Colonic mucosa (tissue), 4 donors: ENCODE results near the gene TMEM238L. TPM values are rescaled to one million over a fixed set of nuclear protein-coding genes. Genes with fewer than 3 reads are reported as not detected.
A peak's percentile ranks its signal among the peaks of the same experiment; 100 is the strongest.

Source experiments
- DNase-seq: peaks from one replicate; pipeline ENCODE4 v3.0.0-alpha.2; 2020
- H3K27ac ChIP-seq: fragments of 200-600 bp; one replicate; pipeline ENCODE4 v1.8.0; 2021
- H3K27me3 ChIP-seq: fragments of 200-600 bp; one replicate; pipeline ENCODE4 v1.8.0; 2021
- H3K36me3 ChIP-seq: fragments of 200-600 bp; one replicate; pipeline ENCODE4 v1.8.0; 2021
- H3K4me1 ChIP-seq: fragments of 200-600 bp; one replicate; pipeline ENCODE4 v1.8.0; 2021; ENCODE audit warnings: mild to moderate bottlenecking
- H3K4me3 ChIP-seq: fragments of 200-600 bp; one replicate; pipeline ENCODE4 v1.8.0; 2021
- H3K9ac ChIP-seq, 2 donors: one replicate each; pipeline ENCODE4 v1.7.0; 2013; ENCODE audit warnings: control low read depth in 2 of 2, low read depth in 2 of 2, low read length in 2 of 2
- H3K9me3 ChIP-seq: fragments of 200-600 bp; one replicate; pipeline ENCODE4 v1.8.0; 2021
- intact Hi-C: fragments of 100-400 bp; cut with DNase I; formaldehyde crosslinking; loops from one replicate; pipeline ENCODE4 v1.14.1; 2022
- total RNA-seq, 2 donors: library from RNA; stranded (reverse); fragmentation: NEBNext Ultra II Directional in 1 of 2; extraction: Animal tissue kit (Norgen Biotek cat#: 25700) in 1 of 2; gene quantifications; one replicate each; pipeline ENCODE4 v1.2.1, GENCODE V29; 2021
- TF ChIP-seq, protein P1 (sequence below): fragments of 200-600 bp; IDR thresholded peaks from one replicate; pipeline ENCODE4 v1.8.0; 2022; ENCODE audit warnings: antibody characterized with exemption, mild to moderate bottlenecking
- donor health status: healthy.
- donor health status: DM: no; HTN: no; CAD: no.
- donor health status: DM: no; HTN: no; CAD: no.

TMEM238L gene
- total RNA-seq, 2 donors from 2014 or later, result 63.1 to 68.8 TPM

GRCh38 chr17:10842658-10843057, 38.8 kb upstream of the TMEM238L start:
- Histone ChIP-seq H3K27ac (no peak overlapping the region), H3K9ac (no peak overlapping the region), H3K27me3 (no peaks in the 10 kb centered on the region), H3K9me3 (no peaks in the 10 kb centered on the region), H3K36me3 (no peaks in the 10 kb centered on the region), H3K4me3 (no peak overlapping the region), H3K4me1 (no peaks in the 10 kb centered on the region)
- intact Hi-C loops, result no loop called here
- DNase-seq, result no peak
- TF ChIP-seq, protein P1, sequence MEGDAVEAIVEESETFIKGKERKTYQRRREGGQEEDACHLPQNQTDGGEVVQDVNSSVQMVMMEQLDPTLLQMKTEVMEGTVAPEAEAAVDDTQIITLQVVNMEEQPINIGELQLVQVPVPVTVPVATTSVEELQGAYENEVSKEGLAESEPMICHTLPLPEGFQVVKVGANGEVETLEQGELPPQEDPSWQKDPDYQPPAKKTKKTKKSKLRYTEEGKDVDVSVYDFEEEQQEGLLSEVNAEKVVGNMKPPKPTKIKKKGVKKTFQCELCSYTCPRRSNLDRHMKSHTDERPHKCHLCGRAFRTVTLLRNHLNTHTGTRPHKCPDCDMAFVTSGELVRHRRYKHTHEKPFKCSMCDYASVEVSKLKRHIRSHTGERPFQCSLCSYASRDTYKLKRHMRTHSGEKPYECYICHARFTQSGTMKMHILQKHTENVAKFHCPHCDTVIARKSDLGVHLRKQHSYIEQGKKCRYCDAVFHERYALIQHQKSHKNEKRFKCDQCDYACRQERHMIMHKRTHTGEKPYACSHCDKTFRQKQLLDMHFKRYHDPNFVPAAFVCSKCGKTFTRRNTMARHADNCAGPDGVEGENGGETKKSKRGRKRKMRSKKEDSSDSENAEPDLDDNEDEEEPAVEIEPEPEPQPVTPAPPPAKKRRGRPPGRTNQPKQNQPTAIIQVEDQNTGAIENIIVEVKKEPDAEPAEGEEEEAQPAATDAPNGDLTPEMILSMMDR, result no peak

GRCh38 chr17:10838682-10839081, 34.8 kb upstream of the TMEM238L start:
- intact Hi-C loops, result no loop called here
- TF ChIP-seq, protein P1, result no peak
- no peaks in the 10 kb centered on the region for H3K9me3 ChIP-seq
- H3K36me3 ChIP-seq, result no peaks in the 10 kb centered on the region
- H3K4me1 ChIP-seq, result no peaks in the 10 kb centered on the region
- H3K9ac ChIP-seq, result no peak overlapping the region
- no peak overlapping the region for H3K4me3 ChIP-seq
- H3K27ac ChIP-seq, result no peak overlapping the region
- DNase-seq, result no peak
- no peaks in the 10 kb centered on the region for H3K27me3 ChIP-seq

GRCh38 chr17:10837921-10838320, 34.0 kb upstream of the TMEM238L start, which contains the start of gene PIRT:
Gene PIRT (minus strand): TSS chr17:10838087. CDS start chr17:10825645, 12,442 bp downstream.
- Histone ChIP-seq H3K9ac (peak within 1 kb of the TSS in 1 of 2 donors; percentile 57), H3K4me3 (no peak within 1 kb of the TSS), H3K27me3 (no peaks in the 10 kb centered on the region), H3K36me3 (no peaks in the 10 kb centered on the region), H3K27ac (no peak within 1 kb of the TSS), H3K9me3 (no peaks in the 10 kb centered on the region), H3K4me1 (no peaks in the 10 kb centered on the region)
- DNase-seq, result no peak
- TF ChIP-seq, protein P1, result no peak
- intact Hi-C loops, result no loop called here

DNA sequence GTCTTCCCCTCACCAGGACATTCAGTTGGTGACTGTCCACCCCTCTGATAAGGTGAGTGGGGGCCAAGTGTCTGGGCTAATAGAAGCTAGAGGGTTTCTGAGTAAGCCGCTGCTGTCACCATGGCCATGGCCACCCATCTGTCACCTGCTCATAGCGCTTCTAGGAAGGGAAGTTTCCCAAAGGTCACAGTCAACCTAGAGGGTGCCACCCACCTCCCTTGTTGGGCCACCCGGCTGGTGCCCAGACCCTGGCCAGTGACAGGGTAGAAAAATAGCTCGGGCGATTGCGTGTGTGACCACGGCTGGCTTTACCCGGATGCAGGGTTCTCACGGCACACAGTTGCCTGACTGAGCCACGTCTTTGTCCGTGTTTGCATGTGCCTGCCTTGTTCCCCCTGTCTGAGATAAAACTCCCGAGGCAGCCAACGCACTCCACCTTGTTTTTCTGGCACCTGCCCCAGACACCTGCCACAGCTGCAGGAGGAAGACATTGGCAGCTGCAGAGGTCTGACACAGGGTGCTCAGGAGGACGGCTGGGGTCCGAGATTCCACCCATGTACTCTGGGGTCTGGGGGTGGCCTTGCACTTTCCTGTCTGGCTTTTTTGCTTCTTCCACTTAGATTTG, 33.2 kb upstream of the TMEM238L start:
- Histone ChIP-seq H3K9me3 (no peaks in the 10 kb centered on the region), H3K4me3 (no peak overlapping the region), H3K4me1 (no peaks in the 10 kb centered on the region), H3K36me3 (no peaks in the 10 kb centered on the region), H3K9ac (peak overlapping the region in 1 of 2 donors; percentile 57), H3K27ac (no peak overlapping the region), H3K27me3 (no peaks in the 10 kb centered on the region)
- intact Hi-C loops, result no loop called here
- TF ChIP-seq, protein P1, result no peak
- DNase-seq, result peak; percentile 79

DNA sequence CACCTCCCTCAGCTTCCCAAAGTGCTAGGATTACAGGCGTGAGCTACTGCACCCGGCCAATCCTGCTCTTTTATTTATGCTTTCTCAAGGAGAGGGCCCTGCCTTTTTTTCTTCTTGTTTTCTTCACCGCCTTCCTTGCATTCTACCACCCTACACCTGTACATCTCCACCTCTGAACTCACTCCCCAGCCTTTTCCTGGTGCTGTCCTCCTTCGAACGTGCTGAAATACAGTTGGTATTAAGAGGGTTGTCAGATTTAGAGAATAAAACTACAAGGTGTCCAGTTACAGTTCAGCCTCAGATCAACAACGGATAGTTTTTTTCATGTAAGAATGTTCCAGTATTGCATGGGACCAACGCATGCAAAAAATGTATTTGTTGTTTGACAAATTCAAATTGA, 32.2 kb upstream of the TMEM238L start:
- Histone ChIP-seq H3K36me3 (no peaks in the 10 kb centered on the region), H3K9me3 (no peaks in the 10 kb centered on the region), H3K9ac (peak overlapping the region in 1 of 2 donors; percentile 57), H3K4me3 (no peak overlapping the region), H3K27ac (no peak overlapping the region), H3K27me3 (no peaks in the 10 kb centered on the region), H3K4me1 (no peaks in the 10 kb centered on the region)
- intact Hi-C loops, result no loop called here
- DNase-seq, result no peak
- TF ChIP-seq, protein P1, result no peak
